UCSD-AML1 (cell line): ENCODE measurements around the gene HDDC3.
A peak's percentile ranks its signal among the peaks of the same experiment; 100 is the strongest.

Experiments used
- DNase-seq: peaks from one replicate; lab custom pipeline; 2025; ENCODE audit not compliant: unreplicated experiment; lab: John Stamatoyannopoulos, UW

The HDDC3 gene

DNA sequence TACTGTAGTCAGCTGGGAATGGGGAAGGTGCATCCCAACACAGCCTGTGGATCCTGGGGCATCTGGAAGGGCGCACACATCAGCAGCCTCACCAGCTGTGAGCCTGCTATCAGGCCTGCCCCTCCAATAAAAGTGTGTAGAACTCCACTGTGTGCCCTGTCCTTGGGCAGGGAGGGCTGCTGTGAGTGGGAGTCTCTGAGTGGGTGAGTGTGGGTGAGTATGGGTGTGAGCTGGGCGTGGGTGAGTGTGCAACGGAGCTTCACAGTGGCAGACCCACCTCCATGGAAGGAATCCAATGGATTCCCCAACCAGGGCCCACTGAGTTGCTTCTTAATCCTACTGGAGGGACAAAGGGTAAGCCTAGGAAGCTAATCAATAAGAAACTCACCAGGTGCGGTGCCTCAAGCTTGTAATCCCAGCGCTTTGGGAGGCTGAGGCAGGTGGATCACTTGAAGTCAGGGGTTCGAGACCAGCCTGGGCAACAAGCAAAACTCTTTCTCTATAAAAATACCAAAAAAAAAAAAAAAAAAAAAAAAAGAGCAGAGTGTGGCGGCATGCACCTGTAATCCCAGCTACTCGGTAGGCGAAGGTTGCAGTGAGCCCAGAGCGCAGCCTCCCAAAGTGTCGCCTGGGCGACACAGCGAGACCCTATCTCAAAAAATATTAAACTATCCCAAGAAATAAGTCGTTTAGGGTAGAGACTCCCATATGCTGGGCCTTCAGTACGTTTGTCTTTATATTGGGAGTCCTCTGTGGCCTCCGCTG lies 21.8 kb upstream of the HDDC3 start:
- no peak for DNase-seq

DNA sequence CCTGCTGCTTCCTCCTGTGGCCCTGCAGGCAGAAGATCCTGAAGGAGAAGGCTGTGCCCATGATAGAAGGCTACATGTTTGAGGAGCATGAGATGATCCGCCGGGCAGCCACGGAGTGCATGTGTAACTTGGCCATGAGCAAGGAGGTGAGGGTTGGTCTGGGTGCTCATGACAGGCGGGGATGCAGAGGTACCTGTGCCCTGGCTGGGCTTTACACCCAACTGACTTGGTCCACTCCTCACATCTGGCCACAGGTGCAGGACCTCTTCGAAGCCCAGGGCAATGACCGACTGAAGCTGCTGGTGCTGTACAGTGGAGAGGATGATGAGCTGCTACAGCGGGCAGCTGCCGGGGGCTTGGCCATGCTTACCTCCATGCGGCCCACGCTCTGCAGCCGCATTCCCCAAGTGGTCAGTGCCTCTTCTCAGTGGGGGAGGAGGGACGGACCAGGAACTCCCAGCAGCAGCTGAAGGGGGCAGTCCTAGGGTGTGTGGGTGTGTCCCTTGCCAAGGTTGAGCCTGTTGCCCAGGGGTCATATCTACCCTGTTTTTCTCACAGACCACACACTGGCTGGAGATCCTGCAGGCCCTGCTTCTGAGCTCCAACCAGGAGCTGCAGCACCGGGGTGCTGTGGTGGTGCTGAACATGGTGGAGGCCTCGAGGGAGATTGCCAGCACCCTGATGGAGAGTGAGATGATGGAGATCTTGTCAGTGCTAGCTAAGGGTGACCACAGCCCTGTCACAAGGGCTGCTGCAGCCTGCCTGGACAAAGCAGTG lies 20.7 kb upstream of the HDDC3 start:
- no peak for DNase-seq

DNA sequence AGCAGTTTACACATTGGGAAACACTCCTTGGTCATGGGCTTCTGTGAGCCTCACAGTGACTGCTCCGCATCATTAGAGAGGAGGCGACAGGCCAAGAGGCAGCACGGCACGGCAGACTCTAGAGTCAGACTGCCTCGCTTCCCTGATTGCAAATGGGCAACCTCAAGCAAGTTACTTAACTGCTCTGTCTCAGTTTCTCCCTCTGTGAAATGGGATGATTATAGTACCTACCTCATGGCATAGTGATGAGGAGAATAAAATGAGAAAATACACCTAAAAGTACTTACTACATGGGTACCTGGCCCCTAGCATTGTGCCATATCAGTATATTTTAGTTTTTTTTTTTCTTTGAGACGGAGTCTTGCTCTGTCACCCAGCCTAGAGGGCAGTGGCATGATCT lies 18.3 kb upstream of the HDDC3 start:
- DNase-seq = no peak

DNA sequence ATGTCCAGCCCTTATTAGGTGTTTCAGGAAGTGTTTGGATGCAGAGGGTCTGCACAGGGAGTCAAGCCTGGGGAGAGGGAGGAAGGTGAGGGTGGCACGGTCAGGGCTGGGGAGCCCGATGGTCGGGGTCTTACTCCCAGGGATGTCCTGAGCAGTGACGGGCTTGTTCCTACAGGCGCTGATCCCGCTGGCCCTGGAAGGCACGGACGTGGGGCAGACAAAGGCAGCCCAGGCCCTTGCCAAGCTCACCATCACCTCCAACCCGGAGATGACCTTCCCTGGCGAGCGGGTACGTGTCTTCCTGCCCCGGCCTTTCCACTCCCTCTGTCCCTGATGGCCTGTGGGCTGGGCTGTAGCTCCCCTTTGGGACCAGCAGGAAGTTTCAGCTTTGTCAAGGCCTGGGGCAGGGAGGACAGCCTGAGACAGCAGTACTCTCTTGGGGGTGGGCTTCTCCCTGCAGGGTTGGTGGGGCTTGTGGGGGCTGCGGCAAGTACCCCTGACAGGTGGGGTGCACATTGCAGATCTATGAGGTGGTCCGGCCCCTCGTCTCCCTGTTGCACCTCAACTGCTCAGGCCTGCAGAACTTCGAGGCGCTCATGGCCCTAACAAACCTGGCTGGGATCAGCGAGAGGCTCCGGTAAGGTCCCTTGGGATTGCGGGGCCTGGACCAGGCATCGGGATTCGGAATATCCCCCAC lies 17.8 kb upstream of the HDDC3 start:
- DNase-seq = no peak

DNA sequence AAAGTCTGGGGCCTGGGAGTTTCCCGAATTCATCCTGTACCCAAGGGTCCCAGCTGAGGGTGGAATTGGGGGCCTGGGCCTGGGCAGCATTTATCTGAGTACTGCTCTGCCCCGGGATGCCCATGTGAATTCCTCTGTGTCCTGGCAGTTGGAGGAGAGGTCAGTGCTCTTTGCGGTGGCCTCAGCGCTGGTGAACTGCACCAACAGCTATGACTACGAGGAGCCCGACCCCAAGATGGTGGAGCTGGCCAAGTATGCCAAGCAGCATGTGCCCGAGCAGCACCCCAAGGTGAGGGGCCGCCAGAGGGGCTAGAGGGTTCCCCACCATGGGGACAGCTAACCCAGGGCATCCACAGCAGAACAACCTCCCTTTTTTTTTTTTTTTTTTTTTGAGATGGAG lies 16.2 kb upstream of the HDDC3 start:
- no peak for DNase-seq

DNA sequence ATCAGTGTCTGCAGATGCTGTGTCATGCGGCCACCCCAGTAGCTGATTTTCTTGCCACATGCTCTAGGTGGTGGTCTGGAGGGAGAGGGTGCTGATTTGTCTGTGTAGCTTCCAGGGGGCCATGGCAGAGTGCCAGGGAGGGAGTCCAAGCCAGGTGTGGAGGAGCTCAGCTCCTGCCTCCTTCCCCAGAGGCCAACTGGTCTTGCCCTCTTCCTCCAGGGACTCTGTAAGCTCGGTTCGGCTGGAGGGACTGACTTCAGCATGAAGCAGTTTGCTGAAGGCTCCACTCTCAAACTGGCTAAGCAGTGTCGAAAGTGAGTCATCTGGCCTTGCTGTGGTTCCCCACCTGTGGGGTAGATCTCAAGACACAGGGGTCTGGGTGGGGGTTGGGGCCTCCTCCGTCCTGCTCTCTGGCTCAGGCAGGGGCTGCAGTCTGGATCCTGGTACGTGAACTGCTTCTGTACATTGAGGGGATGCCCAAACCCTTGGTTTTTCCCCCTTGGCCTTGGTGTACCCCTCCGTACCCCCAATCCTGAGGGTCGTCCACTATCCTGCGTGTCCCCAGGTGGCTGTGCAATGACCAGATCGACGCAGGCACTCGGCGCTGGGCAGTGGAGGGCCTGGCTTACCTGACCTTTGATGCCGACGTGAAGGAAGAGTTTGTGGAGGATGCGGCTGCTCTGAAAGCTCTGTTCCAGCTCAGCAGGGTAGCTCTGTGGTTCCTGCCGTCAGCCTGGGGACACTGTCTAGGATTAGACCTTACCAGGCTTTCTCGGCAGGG lies 15.4 kb upstream of the HDDC3 start:
- DNase-seq = no peak

DNA sequence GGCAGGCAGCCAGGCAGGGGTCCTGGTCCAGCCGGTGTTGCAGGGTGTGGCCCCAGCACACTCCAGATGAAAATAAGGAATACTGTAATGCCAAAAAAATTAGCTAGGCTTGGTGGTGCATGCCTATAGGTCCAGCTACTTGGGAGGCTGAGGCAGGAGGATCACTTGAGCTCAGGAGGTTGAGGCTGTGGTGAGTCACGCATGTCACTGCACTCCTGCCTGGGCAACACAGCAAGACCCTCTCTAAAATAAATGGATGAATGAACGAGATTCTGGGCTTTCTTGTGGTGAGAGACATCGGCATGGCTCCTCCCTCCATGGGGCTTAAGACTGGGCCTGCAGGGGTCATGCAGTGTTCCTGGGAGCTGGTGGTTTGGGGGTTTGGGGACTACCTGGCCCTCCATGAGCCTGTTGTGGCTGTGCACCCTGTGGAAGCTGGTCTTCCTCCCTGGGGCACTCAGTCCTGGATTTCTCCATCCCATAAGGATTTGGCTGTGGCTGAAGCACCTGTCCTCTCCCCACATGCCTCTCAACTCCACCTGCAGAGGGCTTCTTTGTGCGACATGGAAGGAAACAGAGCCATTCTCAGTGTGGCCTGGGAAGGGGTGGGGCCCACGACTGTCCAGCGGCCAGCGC lies 14.7 kb upstream of the HDDC3 start:
- no peak for DNase-seq

DNA sequence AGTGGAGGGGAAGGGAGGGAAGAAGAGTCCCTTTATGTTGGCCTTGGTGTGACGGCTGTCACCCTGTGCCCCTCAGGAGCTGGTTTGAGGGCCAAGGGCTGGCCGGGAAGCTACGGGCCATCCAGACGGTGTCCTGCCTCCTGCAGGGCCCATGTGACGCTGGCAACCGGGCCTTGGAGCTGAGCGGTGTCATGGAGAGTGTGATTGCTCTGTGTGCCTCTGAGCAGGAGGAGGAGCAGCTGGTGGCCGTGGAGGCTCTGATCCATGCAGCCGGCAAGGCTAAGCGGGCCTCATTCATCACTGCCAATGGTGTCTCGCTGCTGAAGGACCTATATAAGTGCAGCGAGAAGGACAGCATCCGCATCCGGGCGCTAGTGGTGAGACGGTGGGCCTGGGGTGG lies 14.2 kb upstream of the HDDC3 start:
- no peak for DNase-seq

DNA sequence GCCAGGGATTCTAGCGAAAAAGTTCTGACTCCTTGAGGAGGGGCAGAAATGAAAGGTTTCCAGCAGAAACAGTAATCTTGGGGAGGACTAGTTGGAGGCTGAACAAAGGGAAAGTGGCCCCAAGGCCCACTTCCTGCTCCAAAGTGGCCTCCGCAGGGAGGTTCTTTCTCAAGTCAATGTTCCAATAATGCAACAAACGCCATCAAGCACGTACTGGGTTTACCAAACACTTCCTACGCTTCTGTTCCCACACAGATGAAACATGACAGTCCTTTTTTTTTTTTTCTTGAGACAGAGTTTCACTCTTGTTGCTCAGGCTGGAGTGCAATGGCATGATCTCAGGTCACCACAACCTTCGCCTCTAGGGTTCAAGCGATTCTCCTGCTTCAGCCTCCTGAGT lies 12.7 kb upstream of the HDDC3 start:
- DNase-seq = no peak

DNA sequence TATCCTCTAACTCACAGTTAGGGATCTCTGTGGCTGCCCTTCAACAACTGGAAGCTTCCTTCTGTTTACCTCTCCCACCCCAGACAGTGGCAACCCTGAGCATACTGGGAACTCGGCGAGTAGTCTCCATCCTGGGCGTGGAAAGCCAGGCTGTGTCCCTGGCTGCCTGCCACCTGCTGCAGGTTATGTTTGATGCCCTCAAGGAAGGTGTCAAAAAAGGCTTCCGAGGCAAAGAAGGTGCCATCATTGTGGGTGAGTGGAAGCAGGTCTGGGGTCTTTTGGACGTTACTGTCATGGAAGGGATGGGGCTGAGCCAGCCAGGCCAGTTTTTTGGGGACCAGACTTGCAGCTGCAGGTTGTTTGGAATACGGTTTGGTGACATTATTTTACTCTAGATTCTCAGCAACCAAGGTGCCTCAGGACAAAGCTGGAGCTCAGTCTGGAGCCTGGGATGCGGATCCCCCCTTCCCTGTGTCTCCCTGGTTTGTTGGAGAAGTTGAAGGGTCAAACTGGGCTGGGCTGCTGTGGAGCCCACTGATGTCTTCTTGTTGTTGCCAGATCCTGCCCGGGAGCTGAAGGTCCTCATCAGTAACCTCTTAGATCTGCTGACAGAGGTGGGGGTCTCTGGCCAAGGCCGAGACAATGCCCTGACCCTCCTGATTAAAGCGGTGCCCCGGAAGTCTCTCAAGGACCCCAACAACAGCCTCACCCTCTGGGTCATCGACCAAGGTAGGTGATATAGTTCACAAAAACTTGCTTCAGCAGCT lies 10.2 kb upstream of the HDDC3 start:
- no peak for DNase-seq

DNA sequence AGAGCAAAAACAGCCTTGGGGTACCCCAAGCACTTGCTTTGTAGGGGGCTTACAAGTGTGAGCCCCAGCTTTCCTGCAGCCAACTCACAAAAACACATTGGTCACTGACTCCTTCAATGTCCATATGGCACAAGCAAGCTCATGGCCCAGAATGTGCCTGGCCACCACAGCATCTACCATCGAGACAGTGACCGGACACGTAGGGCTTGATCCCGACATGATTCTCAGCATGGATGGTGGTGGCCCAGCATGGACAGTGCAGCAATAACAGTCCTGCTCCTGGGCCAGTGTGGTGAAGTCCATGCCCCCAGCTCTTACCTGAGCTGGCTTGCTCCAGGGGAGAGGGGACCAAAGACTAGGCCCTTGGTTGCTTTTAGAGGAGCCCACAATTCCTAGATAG lies 8.7 kb upstream of the HDDC3 start:
- DNase-seq = no peak

DNA sequence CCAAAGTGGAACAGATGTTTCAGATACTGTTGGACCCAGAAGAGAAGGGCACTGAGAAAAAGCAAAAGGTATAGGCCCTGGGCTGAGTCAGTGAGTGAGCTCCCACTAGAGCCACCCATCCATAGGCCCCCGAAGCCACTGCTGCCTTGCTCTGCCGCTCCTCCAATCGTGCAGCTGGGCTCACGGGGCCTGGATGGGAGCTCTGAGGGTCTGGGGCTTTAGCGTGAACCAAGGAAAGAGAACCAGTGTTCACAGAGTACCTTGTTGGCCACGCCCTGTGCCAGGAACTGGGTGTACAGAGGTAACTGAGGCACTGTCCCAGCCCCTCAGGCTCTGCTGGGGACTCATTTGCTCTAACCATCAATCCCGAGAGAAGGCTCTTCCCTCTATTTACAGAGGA lies 7.4 kb upstream of the HDDC3 start:
- DNase-seq = no peak

DNA sequence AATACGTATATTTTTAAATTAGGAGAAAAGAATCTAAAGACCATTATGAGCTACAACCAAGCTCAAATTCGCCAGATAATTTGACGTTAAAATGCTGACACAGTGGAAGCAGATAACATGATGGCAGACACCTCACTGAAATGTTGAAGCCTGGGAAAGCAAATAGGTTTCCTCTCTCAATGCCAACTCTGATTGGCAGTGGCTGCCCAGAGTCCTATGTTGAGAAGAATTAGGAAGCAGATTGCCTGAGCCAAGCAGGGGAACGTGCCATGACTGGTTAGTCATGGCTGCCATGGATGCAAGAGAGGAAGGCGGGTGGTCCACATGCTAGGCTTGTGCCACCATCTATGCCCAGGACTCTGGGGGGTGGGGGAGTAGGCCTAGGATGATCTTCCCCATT lies 5.9 kb upstream of the HDDC3 start:
- DNase-seq = no peak

DNA sequence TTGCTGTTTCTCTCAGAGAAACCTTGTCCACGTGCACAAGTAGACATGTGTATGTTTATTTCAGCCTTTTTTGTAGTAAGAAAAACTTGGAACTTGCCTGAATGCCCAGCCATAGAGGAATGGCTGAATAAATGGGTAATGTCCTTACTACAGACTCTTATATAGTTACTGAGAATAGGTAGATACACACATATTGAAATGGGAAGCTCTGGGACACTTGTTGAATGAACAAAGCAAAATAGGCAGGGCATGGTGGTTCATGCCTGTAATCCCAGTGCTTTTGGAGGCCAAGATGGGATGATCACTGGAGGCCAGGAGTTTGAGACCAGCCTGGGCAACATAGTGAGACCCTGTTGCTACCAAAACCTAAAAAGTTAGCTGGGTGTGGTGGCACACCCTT lies 4.5 kb upstream of the HDDC3 start:
- DNase-seq = no peak

DNA sequence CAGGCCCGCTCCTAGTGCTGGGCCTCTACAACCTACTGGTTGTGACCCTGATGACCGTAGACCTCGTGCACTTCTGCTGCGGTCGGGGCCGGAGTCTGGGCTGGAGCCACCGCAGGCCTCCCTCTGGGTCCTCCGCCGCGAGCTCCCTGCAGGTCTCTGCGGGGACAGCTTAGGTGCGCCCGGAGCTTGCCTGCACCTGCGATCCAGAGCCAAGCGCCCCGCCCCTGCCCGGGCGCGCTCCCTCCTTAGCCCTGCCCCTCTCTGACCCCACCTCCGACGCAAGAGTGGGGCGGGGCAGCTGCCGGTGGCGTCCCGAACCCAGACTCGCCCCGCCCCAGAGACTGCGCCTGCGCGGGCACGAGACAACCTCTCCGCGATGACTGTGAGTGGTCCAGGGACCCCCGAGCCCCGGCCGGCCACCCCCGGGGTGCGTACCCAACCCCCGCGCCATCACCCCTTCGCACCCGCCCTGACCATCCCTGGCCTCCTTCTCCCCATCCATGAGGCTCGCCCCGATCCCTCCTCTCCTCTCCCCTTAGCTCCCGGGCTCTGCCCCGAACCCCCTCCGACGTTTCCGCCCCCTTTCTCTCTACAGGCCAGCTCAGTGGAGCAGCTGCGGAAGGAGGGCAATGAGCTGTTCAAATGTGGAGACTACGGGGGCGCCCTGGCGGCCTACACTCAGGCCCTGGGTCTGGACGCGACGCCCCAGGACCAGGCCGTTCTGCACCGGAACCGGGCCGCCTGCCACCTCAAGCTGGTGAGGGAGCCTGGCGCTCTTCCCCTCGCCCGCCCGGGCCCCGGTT lies 2.8 kb upstream of the HDDC3 start, which contains the start of gene UNC45A:
Gene UNC45A (plus strand): TSS at position 337 of the 803 bp plus-strand sequence. CDS start 40 bp downstream, at position 377.
- peak; percentile 91 for DNase-seq

DNA sequence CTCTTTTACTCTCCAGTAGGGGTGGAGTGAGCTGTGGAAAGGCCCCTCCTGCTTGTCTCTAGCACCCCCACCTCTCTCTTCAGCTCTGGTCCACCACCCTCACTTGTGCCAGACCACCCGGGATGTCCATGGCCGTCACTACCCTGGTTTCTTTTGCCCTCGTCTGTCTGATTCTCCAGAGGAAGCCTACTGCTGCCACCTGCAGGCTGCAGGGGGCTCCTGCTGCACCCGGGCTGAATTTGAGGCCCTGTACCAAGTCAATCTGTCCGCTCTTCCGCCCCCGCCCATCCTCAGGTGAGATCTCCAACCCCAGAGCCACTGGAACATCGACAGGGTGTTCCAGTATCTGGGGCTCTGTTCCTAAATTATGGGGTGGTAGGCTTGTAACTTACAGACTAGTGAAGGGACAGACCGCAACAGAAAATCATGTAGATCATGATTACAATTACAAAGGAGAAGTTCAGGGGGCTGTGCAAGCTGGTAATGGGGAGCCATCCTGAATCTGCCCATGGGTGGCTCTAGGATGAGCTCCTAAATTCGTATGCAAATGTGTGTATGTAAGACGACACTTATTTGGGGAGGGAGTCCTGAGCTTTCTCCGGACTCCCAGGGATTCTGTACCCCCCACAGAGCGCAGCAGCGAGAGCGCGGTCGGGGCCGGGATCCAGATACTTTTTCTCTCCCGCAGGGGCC lies 2.1 kb upstream of the HDDC3 start:
- DNase-seq = peak; percentile 78

DNA sequence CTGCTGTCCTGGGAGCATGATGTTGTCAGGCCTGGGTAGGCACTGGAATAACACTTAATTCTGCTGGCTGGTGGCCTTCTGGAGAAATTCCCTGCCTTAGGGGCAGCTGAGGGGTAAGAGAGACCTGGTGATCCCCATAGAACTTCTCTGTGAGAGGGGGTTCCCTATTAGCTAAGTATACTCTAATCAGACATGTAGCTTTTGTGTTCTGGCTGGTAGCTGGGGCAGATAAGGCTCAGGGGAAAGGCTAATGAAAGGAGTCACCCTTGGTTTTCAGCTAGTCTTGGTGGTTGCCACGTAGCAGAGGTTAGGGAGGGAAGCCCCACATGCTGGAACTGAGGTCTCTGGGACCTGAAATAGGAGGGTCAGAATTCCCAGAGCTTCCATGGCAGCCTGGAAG lies 952 bp upstream of the HDDC3 start:
- no peak for DNase-seq

DNA sequence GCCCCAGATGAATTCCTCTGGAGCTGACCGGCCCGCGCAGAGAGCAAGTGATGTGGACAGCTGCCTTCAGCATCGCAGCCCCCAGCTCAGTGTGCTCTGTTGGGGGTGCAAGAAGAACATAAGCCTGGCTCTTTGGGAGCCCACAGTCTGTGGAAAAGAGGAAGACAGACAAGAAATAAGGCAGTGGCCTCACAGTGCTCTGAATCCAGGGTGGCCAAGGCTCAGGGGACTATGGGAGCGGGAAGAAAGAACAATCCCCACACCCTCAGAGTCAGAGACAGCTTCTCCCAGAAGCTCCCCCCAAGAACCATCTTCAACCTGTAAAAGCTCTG lies 277 bp upstream of the HDDC3 start:
- no peak for DNase-seq

DNA sequence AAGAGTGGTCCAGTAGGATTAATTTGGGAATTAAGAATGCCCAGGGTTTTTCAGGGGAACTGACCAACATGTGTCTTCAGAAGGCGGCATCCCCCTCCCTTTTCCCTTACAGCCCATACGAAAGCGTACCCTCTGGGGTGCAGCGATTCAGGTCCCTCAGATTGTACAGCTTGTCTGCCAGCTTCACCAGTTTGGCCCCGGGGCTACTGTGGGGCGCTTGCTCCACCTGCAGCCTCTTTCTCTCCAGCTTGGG lies 848 bp downstream of the HDDC3 start:
- DNase-seq = no peak
